Measurements from ENCODE around the gene ZBTB6.
"Not testable (repeated sequence)": the region's sequence is repeated elsewhere in the genome, so short reads cannot be mapped to it uniquely, and the experiment has no call there.

Gene ZBTB6

DNA sequence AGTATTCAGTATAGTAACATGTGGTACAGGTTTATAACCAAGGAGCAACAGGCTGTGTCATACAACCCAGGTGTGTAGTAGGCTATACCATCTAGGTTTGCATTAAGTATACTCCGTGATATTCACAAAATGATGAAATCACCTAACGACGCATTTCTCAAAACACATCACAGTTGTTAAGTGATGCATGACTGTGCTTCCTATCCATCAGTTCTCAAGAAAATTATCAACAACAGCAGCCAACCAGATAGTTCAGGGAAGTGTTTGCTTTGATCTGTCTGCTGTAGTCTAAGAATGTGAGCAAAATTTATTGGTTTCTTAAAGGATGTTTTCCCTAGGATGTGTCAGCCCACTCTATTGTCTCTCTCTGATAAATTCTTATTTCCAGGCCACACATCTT is 10.8 kb upstream of the ZBTB6 start:
- Histone ChIP-seq H3K36me3 (ENCODE audit: control insufficient read depth in 1 of 2, insufficient read depth in 2 of 2, low read length in 2 of 2) (peaks cover 7 to 9% of the 10 kb centered on the region in 2 donors), H3K4me1 (ENCODE audit: control insufficient read depth in 1 of 2, insufficient read depth in 2 of 2, low read length in 2 of 2) (no peaks in the 10 kb centered on the region), H3K27ac (ENCODE audit: low read depth, low read length) (no peak overlapping the region), H3K9ac (ENCODE audit: low read depth in 1 of 2, low read length in 2 of 2) (no peak overlapping the region), H3K4me3 (ENCODE audit: low read depth in 1 of 2, low read length in 2 of 2) (no peak overlapping the region), H3K9me3 (ENCODE audit: control insufficient read depth in 1 of 2, low read length in 2 of 2) (no peaks in the 10 kb centered on the region), H3K27me3 (ENCODE audit: control insufficient read depth in 1 of 2, insufficient read depth in 2 of 2, low read length in 2 of 2) (no peaks in the 10 kb centered on the region)

DNA sequence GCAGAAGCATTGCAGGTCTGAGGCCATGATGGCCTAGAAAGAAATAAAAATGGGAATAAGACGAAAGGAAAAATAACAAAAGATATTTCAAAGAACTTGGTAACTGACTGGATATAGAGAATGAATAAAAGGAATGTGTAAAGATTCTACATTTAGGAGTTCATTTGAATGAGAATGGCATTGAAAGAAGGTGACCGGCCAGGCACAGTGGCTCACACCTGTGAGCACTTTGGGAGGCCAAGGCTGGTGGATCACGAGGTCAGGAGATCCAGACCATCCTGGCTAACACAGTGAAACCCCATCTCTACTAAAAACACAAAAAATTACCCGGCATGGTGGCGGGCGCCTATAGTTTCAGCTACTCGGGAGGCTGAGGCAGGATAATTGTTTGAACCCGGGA is 9.6 kb upstream of the ZBTB6 start:
- Histone ChIP-seq H3K9me3 (ENCODE audit: control insufficient read depth in 1 of 2, low read length in 2 of 2) (no peaks in the 10 kb centered on the region), H3K9ac (ENCODE audit: low read depth in 1 of 2, low read length in 2 of 2) (no peak overlapping the region), H3K27me3 (ENCODE audit: control insufficient read depth in 1 of 2, insufficient read depth in 2 of 2, low read length in 2 of 2) (no peaks in the 10 kb centered on the region), H3K4me1 (ENCODE audit: control insufficient read depth in 1 of 2, insufficient read depth in 2 of 2, low read length in 2 of 2) (no peaks in the 10 kb centered on the region), H3K36me3 (ENCODE audit: control insufficient read depth in 1 of 2, insufficient read depth in 2 of 2, low read length in 2 of 2) (peaks cover 15 to 16% of the 10 kb centered on the region in 2 donors), H3K4me3 (ENCODE audit: low read depth in 1 of 2, low read length in 2 of 2) (no peak overlapping the region), H3K27ac (ENCODE audit: low read depth, low read length) (no peak overlapping the region)

DNA sequence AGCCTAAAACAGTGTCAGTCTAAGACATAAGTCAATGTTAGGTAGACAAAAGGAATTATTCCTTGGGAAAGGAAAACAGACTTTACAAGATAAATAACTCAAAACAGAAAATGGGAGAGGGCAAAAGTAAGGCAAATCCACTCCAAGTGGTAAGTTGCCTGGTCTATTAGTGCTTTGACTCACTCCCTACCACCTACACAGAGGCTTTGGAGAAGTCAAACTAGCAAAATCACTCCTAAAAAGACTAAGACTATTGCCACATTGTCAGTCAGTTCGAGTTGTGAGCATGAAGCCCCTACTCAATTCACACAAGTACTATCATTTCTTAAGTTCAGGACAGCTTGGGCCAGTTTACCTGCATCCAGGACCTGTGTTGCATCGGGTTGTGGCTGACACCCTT is 5.2 kb upstream of the ZBTB6 start:
- H3K36me3 ChIP-seq (ENCODE audit: control insufficient read depth in 1 of 2, insufficient read depth in 2 of 2, low read length in 2 of 2) = peaks cover 15 to 16% of the 10 kb centered on the region in 2 donors
- H3K27ac ChIP-seq (ENCODE audit: low read depth, low read length) = no peak overlapping the region
- no peak overlapping the region for H3K4me3 ChIP-seq (ENCODE audit: low read depth in 1 of 2, low read length in 2 of 2)
- H3K9me3 ChIP-seq (ENCODE audit: control insufficient read depth in 1 of 2, low read length in 2 of 2) = no peaks in the 10 kb centered on the region
- no peaks in the 10 kb centered on the region for H3K27me3 ChIP-seq (ENCODE audit: control insufficient read depth in 1 of 2, insufficient read depth in 2 of 2, low read length in 2 of 2)
- no peak overlapping the region for H3K9ac ChIP-seq (ENCODE audit: low read depth in 1 of 2, low read length in 2 of 2)
- peaks cover 0 to 2% of the 10 kb centered on the region in 2 donors for H3K4me1 ChIP-seq (ENCODE audit: control insufficient read depth in 1 of 2, insufficient read depth in 2 of 2, low read length in 2 of 2)

DNA sequence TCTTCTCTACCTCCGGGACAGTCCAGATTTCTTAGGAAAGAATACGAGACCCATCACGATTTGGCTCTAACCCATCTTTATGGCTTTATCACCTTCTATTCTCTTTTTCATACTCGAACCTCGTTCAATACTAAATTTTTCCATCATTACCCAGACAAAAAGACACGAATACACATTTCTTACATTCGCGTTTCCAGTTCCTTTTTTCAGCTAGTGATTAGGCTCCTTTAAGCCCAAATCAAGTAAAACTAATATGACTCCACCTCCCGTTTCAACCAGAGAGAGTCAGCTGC is 506 bp downstream of the ZBTB6 start:
- Histone ChIP-seq H3K36me3 (ENCODE audit: control insufficient read depth in 1 of 2, insufficient read depth in 2 of 2, low read length in 2 of 2) (peaks cover 3 to 15% of the 10 kb centered on the region in 2 donors), H3K4me3 (ENCODE audit: low read depth in 1 of 2, low read length in 2 of 2) (peak overlapping the region; percentile 84 to 95), H3K9me3 (ENCODE audit: control insufficient read depth in 1 of 2, low read length in 2 of 2) (no peaks in the 10 kb centered on the region), H3K9ac (ENCODE audit: low read depth in 1 of 2, low read length in 2 of 2) (peak overlapping the region; percentile 72 to 88), H3K4me1 (ENCODE audit: control insufficient read depth in 1 of 2, insufficient read depth in 2 of 2, low read length in 2 of 2) (peaks cover 13 to 14% of the 10 kb centered on the region in 2 donors), H3K27me3 (ENCODE audit: control insufficient read depth in 1 of 2, insufficient read depth in 2 of 2, low read length in 2 of 2) (no peaks in the 10 kb centered on the region), H3K27ac (ENCODE audit: low read depth, low read length) (peak overlapping the region; percentile 71)

DNA sequence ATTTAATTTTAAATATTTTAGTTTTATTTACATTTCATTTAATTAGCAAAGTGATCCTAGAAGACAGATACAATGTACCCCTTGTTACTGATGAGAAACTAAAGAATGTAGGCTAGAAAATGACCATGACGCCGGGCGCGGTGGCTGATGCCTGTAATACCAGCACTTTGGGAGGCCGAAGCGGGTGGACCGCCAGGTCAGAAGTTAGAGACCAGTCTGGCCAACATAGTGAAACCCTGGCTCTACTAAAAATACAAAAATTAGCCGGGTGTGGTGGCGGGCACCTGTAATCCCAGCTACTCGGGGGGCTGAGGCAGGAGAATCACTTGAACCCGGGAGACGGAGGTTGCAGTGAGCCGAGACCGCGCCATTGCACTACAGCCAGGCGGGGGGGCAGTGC is 7.0 kb downstream of the ZBTB6 start:
- H3K9me3 ChIP-seq (ENCODE audit: control insufficient read depth in 1 of 2, low read length in 2 of 2); H3K27me3 ChIP-seq (ENCODE audit: control insufficient read depth in 1 of 2, insufficient read depth in 2 of 2, low read length in 2 of 2); H3K4me3 ChIP-seq (ENCODE audit: low read depth in 1 of 2, low read length in 2 of 2); H3K9ac ChIP-seq (ENCODE audit: low read depth in 1 of 2, low read length in 2 of 2); H3K36me3 ChIP-seq (ENCODE audit: control insufficient read depth in 1 of 2, insufficient read depth in 2 of 2, low read length in 2 of 2); H3K27ac ChIP-seq (ENCODE audit: low read depth, low read length); H3K4me1 ChIP-seq (ENCODE audit: control insufficient read depth in 1 of 2, insufficient read depth in 2 of 2, low read length in 2 of 2): not testable (repeated sequence)

DNA sequence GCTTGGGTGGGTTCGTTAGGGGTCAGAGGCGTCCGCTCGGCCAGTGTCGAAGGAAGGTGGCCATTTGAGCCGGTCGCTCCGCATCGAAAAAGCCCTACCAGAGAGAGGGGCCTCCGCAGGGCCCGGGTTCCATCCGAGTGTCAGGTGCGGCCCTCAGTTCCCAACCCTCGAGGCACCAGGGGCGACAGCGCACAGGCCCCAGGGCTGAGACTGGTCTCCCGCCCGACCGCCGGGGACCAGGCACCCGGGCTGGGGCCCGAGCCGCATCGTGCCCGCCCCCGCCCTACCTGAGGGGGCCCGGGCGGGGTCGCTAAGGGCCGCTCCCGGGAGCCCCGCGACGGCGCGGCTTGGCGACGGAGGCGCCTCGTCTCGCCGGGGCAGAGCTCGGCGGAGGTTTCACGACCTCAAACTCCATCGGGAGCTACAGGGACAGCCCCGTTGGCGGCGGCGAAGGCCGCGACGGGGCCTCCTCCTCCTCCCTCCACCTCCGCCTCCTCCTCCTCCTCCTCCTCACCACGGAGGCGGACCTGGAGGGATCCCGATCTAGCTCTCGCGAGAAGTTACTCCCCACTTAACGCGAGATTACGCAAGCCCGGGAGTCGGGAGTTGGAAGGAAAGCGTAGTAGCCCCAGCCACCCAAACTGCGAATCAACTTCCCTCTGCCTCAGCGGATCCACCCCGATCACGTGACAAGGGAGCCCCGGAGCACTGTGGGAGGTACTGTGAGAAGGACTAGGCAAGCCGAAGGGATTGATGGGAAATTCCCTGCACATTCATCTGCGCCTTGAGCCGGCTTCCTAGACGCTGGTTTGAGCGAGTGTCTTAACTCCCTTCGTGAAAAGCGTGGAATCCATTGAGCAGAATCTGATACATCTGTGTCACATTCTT is 8.1 kb downstream of the ZBTB6 start, which contains the start of gene RC3H2:
Gene RC3H2 (minus strand): TSS at position 537 of the 888 bp plus-strand sequence. CDS start 7,850 bp downstream, outside the sequence.
- Histone ChIP-seq H3K9me3 (ENCODE audit: control insufficient read depth in 1 of 2, low read length in 2 of 2) (no peaks in the 10 kb centered on the region), H3K4me1 (ENCODE audit: control insufficient read depth in 1 of 2, insufficient read depth in 2 of 2, low read length in 2 of 2) (peaks cover 5 to 6% of the 10 kb centered on the region in 2 donors), H3K36me3 (ENCODE audit: control insufficient read depth in 1 of 2, insufficient read depth in 2 of 2, low read length in 2 of 2) (no peaks in the 10 kb centered on the region), H3K27ac (ENCODE audit: low read depth, low read length) (peak within 1 kb of the TSS; percentile 86), H3K9ac (ENCODE audit: low read depth in 1 of 2, low read length in 2 of 2) (peak within 1 kb of the TSS; percentile 78 to 95), H3K4me3 (ENCODE audit: low read depth in 1 of 2, low read length in 2 of 2) (peak within 1 kb of the TSS; percentile 82 to 91), H3K27me3 (ENCODE audit: control insufficient read depth in 1 of 2, insufficient read depth in 2 of 2, low read length in 2 of 2) (no peaks in the 10 kb centered on the region)

DNA sequence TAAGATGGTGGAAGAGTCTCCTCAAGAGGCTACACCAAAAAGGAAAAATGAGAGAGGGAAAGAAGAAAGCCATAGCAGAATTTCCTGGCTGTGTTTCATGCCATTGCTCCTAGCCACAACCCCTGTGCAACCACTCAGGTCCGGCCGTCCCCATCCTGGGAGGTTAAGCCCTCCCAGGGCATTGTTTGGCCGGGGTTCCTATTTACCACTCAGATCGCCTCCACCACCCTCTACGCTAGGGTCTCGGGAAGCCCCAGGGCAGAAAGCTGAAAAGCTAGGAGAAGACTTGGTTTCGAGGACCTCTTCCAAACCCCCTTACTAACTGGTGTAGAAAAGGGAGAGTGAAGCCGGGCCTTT is 8.7 kb downstream of the ZBTB6 start:
- no peaks in the 10 kb centered on the region for H3K27me3 ChIP-seq (ENCODE audit: control insufficient read depth in 1 of 2, insufficient read depth in 2 of 2, low read length in 2 of 2)
- H3K4me3 ChIP-seq (ENCODE audit: low read depth in 1 of 2, low read length in 2 of 2) = peak overlapping the region; percentile 82 to 91
- peak overlapping the region; percentile 78 to 95 for H3K9ac ChIP-seq (ENCODE audit: low read depth in 1 of 2, low read length in 2 of 2)
- no peaks in the 10 kb centered on the region for H3K36me3 ChIP-seq (ENCODE audit: control insufficient read depth in 1 of 2, insufficient read depth in 2 of 2, low read length in 2 of 2)
- peaks cover 5 to 6% of the 10 kb centered on the region in 2 donors for H3K4me1 ChIP-seq (ENCODE audit: control insufficient read depth in 1 of 2, insufficient read depth in 2 of 2, low read length in 2 of 2)
- peak overlapping the region; percentile 86 for H3K27ac ChIP-seq (ENCODE audit: low read depth, low read length)
- H3K9me3 ChIP-seq (ENCODE audit: control insufficient read depth in 1 of 2, low read length in 2 of 2) = no peaks in the 10 kb centered on the region

DNA sequence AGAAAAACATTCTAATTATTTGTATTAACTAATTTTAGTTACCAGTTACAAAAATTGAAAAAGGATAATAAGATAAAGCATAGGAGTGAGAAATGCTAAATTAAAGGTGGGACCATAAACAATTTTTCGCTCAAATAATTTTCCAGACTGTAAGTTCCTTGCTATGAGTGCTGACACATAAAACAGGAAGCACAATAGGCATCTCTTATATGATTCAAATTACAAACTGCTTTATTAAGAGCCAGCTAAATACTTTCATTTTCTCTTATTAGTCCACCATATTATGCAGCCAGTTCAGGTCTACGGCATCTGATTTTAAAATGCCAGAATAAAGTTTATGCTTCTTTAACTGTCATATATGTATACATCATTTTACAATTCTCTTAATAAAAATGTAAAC is 12.3 kb downstream of the ZBTB6 start:
- no peaks in the 10 kb centered on the region for H3K27me3 ChIP-seq (ENCODE audit: control insufficient read depth in 1 of 2, insufficient read depth in 2 of 2, low read length in 2 of 2)
- peaks cover 2 to 10% of the 10 kb centered on the region in 2 donors for H3K36me3 ChIP-seq (ENCODE audit: control insufficient read depth in 1 of 2, insufficient read depth in 2 of 2, low read length in 2 of 2)
- peaks cover 5 to 6% of the 10 kb centered on the region in 2 donors for H3K4me1 ChIP-seq (ENCODE audit: control insufficient read depth in 1 of 2, insufficient read depth in 2 of 2, low read length in 2 of 2)
- H3K9ac ChIP-seq (ENCODE audit: low read depth in 1 of 2, low read length in 2 of 2) = peak overlapping the region in 1 of 2 donors; percentile 58
- H3K9me3 ChIP-seq (ENCODE audit: control insufficient read depth in 1 of 2, low read length in 2 of 2) = no peaks in the 10 kb centered on the region
- peak overlapping the region; percentile 21 to 51 for H3K4me3 ChIP-seq (ENCODE audit: low read depth in 1 of 2, low read length in 2 of 2)
- H3K27ac ChIP-seq (ENCODE audit: low read depth, low read length) = no peak overlapping the region

DNA sequence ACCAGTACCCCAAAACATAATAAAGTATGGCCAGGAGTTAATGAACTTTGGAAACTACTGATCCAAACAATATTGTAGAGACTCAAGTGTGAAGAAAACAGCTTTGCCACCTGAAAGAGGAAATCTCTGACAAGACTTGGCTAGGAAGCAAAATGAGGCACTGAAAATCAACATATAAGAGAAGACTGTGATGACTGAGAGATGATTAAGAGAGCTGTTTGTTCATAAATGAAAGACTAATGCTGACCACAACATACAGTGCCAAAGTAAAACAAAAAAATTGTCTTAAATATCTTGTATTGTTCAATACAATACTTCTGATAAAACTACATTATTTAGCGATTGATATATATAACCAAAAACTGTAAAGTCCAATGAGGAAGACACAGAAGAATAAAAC is 15.2 kb downstream of the ZBTB6 start:
- no peaks in the 10 kb centered on the region for H3K27me3 ChIP-seq (ENCODE audit: control insufficient read depth in 1 of 2, insufficient read depth in 2 of 2, low read length in 2 of 2)
- no peak overlapping the region for H3K27ac ChIP-seq (ENCODE audit: low read depth, low read length)
- H3K9me3 ChIP-seq (ENCODE audit: control insufficient read depth in 1 of 2, low read length in 2 of 2) = no peaks in the 10 kb centered on the region
- no peak overlapping the region for H3K4me3 ChIP-seq (ENCODE audit: low read depth in 1 of 2, low read length in 2 of 2)
- H3K9ac ChIP-seq (ENCODE audit: low read depth in 1 of 2, low read length in 2 of 2) = no peak overlapping the region
- H3K36me3 ChIP-seq (ENCODE audit: control insufficient read depth in 1 of 2, insufficient read depth in 2 of 2, low read length in 2 of 2) = peaks cover 5 to 21% of the 10 kb centered on the region in 2 donors
- peaks cover under 1 to 5% of the 10 kb centered on the region in 2 donors for H3K4me1 ChIP-seq (ENCODE audit: control insufficient read depth in 1 of 2, insufficient read depth in 2 of 2, low read length in 2 of 2)

DNA sequence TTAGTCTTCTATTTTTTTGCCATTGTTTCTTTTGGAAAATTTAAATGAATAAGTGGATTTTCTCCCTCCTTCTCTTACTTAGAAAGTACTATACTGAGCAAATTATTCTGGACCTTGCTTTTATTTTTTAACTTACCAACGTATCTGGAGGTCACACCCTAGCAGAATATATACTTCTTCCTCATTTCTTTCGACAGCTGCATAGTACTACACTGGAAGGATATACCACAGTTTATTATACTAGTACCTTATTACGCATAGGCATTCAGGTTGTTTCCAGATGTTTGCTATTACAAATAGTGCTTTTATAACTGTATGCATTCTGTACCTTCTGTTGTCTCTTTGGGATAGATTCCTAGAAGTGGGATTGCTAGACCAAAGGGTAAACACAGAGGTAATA is 24.6 kb downstream of the ZBTB6 start:
- Histone ChIP-seq H3K27me3 (ENCODE audit: control insufficient read depth in 1 of 2, insufficient read depth in 2 of 2, low read length in 2 of 2) (no peaks in the 10 kb centered on the region), H3K4me1 (ENCODE audit: control insufficient read depth in 1 of 2, insufficient read depth in 2 of 2, low read length in 2 of 2) (no peaks in the 10 kb centered on the region), H3K27ac (ENCODE audit: low read depth, low read length) (no peak overlapping the region), H3K9me3 (ENCODE audit: control insufficient read depth in 1 of 2, low read length in 2 of 2) (no peaks in the 10 kb centered on the region), H3K4me3 (ENCODE audit: low read depth in 1 of 2, low read length in 2 of 2) (no peak overlapping the region), H3K9ac (ENCODE audit: low read depth in 1 of 2, low read length in 2 of 2) (no peak overlapping the region), H3K36me3 (ENCODE audit: control insufficient read depth in 1 of 2, insufficient read depth in 2 of 2, low read length in 2 of 2) (peaks cover 17 to 57% of the 10 kb centered on the region in 2 donors)
